GM21786 (cell line): ENCODE results near the gene NEUROD6.

Experiments
- ATAC-seq: cut with Tn5 transposase; IDR thresholded peaks from one replicate; pipeline ENCODE4 v1.9.1; 2021; ENCODE audit not compliant: unreplicated experiment

NEUROD6 gene

DNA sequence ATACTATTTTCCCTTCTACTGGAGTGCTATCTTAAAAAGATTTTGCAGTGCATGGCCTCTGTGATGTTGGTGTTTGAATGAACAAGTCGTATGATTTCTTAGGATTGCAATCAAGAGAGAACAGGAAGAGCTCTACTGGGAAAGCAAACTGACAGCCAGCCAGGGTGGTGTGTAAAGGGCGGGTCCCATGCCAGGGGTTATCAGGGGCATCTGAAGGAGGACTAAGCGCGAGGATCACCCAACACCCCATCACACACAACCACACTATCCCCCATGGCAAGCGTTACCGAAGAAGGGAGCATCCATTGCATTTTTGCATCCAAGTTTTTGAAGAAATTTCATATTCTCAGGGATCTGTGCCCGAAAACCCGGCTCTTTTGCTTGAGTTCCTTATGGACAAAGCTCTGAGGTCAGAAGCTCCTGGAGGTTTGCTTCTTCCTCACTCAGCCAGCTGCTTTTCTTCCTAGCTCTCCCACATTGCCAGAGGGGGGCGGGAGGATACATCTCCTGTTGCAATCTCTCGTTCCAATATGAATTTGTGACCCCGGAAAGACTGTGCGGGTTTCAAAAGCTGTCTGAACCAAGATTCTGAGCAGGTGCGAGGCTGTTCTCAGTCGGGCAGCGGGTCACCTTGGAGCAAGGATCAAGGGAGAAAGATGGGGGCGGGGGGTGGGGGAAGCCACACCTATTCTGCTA lies 5.2 kb downstream of the NEUROD6 start:
- no peak for ATAC-seq

DNA sequence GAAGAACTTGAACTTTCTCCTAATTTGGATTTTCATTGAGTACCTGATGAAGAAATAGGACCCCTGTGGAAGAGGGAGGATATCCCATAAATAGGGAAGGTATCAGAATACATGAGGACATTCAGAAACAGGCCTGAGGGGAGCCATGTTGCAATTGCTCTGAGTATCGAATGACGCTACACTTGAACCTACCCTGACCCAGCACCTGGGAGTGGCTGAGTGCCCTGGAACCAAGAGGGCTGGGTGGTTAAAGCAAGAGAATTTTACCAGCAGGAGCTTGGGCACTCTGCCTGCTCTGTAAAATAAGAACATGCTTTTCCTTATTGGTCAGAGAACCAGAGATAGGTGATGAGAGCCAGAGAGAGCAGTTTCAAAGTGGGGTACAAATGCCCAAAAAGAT lies 7.2 kb downstream of the NEUROD6 start:
- no peak for ATAC-seq

DNA sequence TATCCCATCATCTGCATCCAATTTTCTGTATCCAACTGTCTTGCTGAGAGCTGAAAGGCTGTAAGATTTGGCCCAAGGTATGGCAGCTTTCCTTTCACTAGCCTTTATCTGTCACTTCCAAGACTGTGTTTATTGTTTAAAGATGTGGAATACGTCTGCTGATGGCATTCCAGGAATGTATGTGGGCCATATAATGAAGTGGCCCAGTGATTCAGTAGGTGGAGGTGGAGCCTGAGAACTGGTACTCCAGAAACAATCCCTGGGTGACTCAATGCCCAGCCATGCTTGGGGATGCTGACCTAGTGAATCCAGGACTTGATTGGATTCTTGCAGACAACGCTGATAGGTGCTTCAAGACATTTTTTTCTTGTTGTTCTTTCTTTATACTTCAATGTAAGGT lies 13.5 kb downstream of the NEUROD6 start:
- no peak for ATAC-seq

DNA sequence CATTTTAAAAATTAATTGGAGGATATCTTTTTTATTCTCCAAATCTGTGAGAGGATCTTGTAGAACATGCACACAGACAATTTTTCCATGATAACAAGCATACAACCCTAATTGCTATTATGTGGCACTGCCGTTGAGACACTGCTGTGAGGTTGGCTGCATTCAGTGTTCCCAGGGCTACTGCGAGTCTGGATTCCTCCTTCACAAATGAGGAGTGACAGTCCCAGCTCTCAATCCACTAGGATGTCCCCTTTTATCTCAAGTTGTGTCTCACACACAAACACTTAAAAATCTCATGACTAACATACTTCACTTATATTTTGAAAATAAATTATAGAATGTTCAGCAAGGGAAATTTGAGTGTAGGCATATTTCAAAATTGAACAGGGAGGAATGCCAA lies 14.1 kb downstream of the NEUROD6 start:
- no peak for ATAC-seq

DNA sequence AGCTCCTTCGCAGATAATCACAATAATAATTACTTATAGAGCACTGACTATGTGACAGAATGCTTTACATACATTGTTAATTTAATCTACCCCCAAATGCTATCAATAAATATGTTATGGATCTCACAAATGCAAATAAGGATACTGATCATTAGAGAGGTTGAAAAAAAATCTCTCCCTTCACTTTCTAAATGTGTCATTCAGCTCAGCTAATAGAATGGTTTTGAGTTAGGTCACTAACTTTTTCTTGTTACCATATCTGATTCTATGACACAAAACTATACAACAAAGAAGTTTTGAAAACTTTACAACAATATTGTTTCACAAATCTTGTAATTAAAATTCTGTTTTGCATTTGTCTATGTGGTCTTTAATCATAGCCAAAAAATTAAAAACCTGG lies 17.4 kb downstream of the NEUROD6 start:
- ATAC-seq = no peak

DNA sequence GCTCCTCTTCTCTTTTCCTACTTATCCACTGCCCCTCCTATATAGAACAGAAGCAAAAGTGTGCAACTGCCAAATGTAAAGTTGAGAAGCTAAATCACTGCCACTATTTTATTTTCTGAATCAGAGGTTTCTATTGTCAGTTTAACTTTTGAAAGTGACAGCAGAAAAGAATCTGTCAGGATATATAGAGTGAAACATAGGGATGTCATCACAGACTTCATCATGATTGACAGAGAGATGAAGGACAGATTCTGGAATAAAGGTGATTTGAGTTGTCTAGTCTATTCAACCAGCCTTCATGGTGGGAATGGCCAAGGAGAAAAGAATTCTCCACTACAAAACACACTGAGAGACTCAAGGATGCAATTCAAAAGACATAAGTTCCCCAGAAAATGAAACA lies 19.9 kb downstream of the NEUROD6 start:
- ATAC-seq = no peak

DNA sequence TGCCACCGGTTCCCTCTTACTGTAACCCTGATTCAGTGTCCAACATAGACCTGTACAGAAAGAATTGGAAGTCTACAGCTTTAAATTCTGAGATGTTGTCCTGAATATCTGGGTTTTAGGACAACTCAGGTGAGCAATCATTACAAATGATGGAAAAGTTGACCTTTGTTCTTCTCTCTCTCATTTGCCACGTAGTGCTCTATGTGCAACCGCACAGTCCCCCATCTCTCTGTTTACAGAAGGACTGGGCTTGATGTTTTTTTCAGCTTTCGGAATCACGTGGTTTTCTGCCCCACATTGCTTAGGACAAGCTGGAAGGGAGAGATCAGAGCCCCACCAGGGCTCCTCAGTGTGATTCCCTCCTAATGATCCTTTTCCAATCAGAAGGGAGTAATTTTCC lies 22.2 kb downstream of the NEUROD6 start:
- ATAC-seq = no peak

DNA sequence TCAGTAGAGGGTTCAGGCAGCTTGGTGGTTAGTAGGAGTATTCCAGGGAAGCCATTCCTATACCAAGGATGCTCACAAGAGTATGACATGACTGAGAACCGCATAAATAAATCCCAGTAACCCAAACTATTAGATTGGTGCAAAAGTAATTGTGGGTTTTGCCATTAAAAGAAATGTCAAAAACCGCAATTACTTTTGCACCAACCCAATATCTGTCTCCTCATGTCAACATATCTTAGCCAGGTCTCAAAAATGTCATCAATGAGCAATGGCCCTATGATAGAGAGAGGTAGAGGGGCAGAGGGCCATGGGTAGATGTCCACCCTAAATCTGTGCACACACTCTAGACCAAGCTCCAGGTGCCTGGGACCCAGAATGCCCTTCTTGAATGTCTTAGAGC lies 23.6 kb downstream of the NEUROD6 start:
- ATAC-seq = no peak

DNA sequence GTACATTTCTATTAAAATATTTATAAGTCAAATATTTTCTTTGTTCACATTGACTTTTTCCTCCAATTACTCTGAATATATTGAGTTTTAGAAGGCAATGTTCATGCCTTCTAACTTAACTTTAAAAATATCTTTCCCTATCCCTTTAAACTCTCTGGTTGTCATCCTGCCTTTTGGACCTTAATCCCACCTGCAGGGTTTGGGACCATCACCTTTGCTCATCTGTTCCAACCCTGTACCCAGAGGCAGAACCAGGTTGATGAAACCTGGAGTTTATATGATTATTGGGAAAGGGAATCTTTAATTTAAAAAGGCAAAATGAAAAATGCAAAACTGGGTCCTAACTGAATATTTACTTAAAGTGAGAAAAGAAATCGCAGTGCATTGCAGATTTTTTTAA lies 24.8 kb downstream of the NEUROD6 start:
- no peak for ATAC-seq

DNA sequence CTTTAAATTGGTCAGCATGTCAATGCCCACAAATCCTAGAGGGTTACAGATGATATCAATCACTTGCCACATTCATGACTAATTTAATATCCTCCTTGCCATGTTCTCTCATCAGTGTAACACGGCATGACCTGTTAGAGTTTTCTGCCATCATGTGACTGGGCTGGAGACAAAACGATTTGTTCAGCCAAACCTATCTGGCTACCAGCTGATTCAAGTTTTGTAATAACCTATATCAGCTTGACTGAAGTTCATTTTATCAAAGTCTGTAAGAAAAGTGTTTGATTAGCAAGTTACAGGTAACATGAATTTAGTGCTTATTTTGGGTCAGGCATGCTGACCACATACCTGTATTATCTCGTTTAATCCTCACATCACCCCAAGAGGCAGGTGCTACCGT lies 25.7 kb downstream of the NEUROD6 start:
- no peak for ATAC-seq

DNA sequence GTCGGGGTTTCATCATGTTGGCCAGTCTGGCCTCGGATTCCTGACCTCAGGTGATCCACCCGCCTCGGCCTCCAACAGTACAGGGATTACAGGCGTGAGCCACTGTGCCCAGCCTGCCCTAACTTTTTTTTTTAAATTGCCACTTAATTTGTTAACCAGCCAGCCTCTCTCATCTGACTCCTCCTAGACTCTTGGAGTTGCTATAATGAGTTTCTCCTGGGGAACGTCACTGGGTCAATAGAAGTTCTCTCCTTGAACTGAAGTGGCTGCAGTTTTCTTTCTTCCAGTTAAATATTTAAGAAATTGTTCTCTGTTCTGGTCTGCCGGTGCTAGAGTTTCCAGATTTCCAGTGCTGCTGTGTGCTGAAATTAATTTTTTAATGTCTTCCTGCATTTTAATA lies 27.6 kb downstream of the NEUROD6 start:
- no peak for ATAC-seq

DNA sequence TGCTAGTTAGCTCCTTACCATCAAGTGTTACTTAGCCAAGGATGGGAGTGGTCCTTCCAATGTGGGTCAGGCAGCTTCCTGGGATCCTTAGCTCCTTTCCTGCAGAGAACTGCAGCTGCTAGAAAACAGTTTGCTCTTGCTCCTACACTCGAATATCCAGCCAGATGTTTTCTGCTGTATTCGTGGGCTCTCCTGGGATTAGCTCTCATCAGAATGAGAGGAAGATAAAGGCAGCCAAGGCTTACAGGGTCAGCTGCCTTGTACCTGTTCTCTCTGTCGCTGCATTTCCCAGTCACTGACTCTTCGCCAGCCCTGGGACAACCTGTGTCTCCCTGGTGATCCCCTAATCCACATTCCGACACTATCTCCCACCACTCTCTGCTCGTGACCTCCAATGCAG lies 29.0 kb downstream of the NEUROD6 start:
- ATAC-seq = no peak

DNA sequence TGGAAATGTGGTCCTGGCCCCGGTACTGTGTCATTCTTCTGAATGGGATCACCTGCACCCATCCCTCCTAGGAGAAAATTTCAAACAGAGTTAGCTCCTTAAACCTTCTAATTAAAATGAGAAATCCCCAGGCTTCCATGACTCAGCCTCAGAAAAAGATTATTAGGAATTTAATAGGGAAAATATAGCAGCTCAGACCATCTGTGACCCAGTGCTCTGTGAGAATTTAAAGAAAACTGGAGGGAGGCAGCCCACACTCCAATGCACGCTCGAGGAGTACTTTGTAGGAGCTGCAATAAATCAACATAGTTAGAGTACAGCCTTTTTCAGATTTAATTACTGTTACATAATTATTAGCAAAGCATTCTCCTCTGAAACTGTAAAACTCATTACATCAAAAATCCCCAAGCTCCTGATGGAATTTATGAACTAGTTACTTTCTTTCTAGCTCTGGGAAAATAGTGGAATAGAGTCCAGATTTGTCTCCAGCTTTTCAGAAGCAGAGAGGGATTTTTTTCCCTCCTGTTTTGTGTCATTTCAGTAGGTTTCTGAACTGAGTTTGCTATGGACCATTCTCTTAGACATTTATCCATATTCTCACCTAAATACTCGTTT lies 30.1 kb downstream of the NEUROD6 start:
- ATAC-seq = no peak

DNA sequence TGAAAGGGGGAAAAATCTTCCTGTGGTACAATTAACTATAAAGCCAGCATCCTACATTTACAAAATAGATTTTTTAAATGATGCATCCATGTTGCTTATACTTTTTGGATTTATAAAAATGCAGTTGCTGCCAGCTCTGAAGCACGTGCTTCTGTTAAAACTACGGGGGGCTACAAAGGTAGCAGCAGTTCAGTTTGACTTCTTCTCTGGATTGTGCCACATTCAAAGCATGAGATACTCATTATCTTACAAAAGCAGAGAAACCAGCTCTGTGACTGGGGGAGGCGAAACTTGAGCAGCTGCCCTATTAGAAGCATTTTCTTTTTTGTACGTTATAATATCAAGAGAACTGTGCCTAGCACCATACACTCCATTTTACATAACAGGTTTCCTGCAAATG lies 31.1 kb downstream of the NEUROD6 start:
- no peak for ATAC-seq

DNA sequence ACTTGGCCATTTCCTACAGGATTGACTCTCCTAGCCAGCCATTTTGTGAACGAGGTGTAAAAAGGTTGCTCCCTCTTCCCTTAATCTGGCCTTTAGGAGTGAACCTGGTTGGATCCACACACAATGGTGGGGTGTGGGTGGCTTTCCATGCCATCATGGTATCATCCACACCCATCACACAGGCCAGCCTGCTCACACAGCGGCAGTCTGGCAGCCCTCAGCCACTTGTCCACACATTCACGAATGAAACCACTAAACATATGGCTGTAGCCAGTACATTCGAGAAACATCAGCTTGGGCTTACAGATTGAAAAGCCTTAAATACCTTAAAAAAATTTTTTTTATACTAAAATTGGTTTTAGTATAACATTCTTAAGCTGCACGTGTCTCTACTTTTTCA lies 31.9 kb downstream of the NEUROD6 start:
- no peak for ATAC-seq

DNA sequence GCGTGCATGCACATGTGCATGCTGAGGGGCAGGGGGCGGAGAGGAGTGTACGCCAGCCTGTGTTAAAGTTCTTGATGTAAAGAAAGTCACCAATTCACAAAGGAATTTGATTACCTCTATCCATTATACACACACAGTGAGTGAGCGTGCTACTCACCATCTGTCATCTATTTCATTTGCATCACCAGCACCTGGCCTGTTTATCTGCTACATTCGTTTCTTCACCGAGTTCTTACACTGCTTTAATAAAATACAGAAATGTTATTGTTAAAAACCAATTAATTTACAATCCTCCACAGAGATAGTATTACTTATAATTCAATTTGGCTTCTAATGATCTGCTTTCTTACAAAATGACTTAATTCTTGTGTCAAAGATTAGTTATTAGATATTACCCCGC lies 32.6 kb downstream of the NEUROD6 start:
- ATAC-seq = no peak

DNA sequence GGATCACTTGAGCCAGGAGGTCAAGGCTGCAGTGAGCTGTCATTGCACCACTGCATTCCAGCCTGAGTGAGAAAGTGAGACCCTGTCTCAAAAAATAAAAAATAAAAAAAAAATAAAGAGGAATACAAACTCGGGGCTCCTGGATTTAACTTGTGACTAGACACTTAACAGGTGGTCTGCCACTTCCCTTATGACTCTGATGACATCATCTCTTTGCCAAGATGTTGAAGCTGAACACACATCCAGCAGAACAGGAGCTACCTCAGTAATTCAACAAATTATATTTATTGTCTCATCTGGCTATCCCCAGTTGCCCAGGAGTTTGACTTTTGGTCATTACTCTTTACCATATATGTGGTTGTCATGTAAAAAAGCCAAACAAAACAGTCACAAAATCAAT lies 35.3 kb downstream of the NEUROD6 start:
- no peak for ATAC-seq

DNA sequence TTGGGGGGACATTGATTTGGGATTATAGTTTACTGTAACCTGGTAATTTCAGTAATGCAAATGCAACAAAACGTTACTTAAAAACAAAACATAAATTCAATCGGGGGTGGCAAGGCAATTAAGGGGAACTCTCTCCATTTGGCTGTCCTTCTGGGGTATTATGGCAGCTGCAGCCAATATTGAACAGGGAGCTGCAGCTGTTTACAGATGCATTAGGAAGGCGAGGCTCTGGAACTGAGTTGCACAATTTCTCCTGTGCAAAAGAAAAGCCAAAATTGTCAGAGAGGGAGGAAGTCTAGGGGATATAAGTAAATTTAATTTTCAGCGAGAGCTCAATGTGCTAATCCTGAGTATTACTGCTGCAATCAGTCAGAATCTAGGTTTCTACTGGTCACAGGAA lies 36.1 kb downstream of the NEUROD6 start:
- no peak for ATAC-seq

DNA sequence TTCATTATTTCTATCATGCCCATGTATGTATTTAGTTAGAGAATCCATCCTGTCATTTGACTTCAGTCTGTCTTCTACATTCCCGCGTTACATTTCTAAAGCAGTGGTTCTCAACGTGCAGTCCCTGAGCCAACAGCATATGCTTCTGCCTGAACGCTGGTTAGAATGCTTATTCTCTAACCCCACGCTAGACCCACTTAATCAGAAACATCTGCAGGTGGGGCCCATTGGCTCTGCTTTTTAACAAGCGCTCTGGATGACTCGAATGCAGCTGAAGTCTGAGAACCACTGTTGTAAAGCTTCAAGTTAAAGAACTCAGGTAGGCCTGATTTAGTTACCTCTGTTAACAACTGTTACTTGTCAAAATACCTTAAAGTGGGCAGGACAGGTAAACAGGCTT lies 38.2 kb downstream of the NEUROD6 start:
- ATAC-seq = no peak

DNA sequence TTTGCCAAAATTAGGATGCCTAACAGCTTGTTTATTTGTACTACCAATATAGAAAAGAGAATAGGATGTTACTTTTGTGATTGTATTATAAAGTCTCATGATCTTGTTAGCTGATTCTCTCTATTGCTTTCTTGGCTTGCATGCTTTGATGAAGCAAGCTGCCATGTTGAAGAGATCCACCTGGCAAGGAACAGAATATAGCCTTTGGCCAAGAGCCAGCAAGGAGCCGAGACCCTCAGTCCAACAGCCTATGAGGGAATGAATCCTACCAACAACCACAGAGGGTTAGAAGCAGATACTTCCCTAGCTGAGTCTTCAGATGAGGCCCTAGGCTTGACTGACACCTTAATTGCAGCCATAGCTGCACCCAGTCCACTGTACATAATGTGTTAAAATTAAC lies 41.2 kb downstream of the NEUROD6 start:
- no peak for ATAC-seq

DNA sequence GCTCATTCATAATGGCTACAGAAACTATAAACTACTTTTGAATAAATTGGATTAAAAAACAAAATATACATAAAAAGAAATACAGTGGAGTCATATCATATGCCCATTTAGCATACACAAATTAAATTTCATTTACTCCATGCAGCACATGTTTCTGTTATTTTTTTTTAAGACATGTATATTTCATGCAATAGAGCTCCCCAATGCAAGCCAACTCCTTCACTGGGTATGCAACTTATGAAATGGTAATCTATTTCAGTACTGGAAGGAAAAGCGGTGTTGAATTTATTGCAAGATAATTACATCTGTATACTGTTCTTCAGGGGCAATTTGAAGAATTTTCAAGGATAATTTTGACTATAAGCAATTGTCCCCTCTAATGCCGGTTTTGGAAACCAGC lies 49.9 kb downstream of the NEUROD6 start:
- no peak for ATAC-seq
